Measurements from ENCODE around the gene P2RX5.

The P2RX5 gene

DNA sequence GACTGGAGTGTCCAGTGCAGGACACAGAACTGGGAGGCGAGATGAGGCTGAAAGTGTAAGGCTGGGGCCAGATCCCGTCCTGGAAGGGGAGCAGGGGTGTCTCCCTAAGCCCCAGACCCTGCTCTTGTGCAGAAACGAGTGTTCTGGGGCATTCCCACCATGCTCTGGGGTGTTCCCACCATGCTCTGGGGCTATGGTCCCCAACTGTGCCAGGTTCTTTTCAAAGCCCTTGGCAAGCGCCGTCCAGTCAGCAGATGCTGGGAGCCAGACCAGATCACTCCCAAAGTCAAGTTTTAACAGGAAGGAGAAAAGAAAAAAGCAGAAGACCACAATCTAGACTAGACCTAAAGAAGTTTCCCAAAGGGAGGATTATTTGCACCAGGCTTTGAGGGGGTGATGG lies 30.1 kb downstream of the P2RX5 start:
- Mint-ChIP-seq H3K4me1 (peaks cover 14% of the 10 kb centered on the region), H3K27me3 (no peaks in the 10 kb centered on the region), H3K9me3 (no peaks in the 10 kb centered on the region), H3K4me3 (peak overlapping the region; percentile 35), H3K27ac (no peak overlapping the region), H3K36me3 (peaks cover 2% of the 10 kb centered on the region)
- ATAC-seq (ENCODE audit: low read depth) (no peak), DNase-seq (ENCODE audit: low spot score in 2 of 2) (no peak)

DNA sequence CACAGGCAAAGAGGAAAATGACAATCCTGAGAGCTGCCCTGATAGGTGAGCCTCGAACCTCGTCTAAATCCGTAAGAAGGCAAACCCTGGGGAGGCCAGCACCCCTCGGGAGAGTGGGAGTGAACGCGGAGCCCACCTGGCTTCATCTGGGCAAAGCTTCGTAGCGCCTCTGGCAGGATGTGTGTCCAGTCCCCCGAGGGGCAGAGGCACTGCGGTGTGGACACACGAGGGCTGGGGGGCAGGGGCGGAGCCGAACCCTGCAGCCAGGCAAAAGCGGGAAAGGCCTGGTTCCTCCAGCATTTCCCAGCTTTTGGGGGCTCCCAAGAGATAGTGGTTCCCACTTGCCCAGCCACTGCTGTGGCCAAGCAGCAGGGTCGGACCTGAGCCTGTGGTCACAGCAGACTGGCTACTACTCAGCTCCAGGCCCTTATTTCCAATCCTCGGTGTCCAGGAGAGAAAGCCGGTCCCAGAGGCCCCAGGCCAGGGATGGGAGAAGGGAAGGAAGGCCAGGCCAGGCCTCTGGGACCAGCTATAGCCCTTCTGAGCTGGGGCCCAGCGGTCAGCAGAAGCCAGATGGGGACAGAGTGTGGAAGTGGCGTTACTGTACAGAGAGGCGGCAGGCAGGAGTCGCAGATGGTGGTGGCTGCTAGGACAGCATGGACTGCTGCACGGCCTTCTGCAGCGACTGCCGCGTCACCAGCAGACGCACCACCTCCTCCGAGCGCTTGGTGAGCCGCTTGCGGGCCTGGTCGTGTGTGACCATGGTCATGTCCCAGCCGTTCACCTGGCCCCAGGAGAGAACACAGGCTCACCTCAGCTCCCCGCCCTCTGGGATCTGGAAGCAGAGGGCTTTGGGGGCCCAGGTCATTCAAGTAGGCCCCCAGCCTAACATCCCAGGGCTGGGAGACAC lies 32.6 kb downstream of the P2RX5 start:
- Mint-ChIP-seq H3K4me1 (peaks cover 12% of the 10 kb centered on the region), H3K36me3 (peaks cover 2% of the 10 kb centered on the region), H3K27ac (no peak overlapping the region), H3K9me3 (no peaks in the 10 kb centered on the region), H3K27me3 (no peaks in the 10 kb centered on the region), H3K4me3 (no peak overlapping the region)
- no peak for ATAC-seq (ENCODE audit: low read depth)
- DNase-seq (ENCODE audit: low spot score in 2 of 2), result no peak

DNA sequence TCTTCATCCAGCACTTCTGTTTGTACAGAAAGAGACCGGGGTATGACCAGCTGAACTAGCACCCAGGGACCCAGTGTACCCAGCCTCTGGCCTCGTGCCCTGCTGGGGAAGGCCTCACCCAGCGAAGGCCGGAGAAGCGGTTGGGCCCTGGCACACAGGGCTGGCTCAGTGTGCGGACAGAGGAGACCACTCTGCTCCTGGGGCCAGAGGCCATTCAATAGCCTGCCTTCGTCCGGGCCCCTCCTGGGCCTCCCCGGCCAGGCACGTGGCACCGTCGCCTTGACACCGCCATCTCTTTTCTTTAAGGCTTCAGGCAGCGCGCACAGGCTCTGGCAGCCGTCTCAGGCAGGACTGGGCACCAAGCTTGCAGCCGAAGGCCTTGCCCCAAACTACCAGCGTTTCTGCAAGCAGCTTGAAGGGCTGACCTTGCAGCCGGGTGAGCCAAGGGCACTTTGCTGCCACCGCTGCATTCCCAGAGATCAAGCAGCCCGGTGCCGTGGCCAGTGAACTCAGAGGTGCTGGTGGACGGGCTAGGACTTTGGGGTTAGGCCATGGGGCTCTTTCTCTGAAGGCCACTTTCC lies 35.6 kb downstream of the P2RX5 start:
- no peak for DNase-seq (ENCODE audit: low spot score in 2 of 2)
- H3K27ac Mint-ChIP-seq, result no peak overlapping the region

DNA sequence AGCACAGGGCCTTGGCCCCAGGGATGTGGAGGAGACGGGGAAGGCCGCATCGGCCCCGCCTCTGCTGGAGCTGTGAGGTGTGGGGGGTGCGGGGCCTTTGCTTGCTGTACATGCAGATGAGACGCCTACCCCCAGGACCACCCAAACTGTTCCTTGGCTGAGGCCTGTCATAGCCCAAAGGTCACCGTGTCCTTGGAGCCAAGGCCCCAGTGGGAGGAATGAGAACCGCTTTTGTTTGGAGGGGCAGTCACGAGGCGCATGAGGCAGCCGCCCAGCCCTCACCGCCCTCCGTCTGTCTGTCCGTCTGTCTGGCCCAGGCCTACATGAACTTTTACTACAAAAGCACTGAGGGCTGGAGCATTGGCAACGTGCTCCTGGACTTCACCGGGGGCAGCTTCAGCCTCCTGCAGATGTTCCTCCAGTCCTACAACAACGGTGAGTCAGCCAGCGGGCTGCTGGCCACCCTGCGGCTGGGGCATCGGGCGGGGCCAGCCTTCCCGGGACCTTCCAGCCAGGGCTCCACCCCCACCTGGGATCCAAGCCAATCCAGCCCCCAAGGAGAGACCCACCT lies 36.3 kb downstream of the P2RX5 start:
- Mint-ChIP-seq H3K27me3 (no peaks in the 10 kb centered on the region), H3K27ac (no peak overlapping the region), H3K4me1 (peaks cover 9% of the 10 kb centered on the region), H3K9me3 (no peaks in the 10 kb centered on the region), H3K4me3 (no peak overlapping the region), H3K36me3 (peaks cover 8% of the 10 kb centered on the region)
- no peak for ATAC-seq (ENCODE audit: low read depth)
- no peak for DNase-seq (ENCODE audit: low spot score in 2 of 2)

More for the DNA sequence above, 35.6 kb downstream of the P2RX5 start:
- peaks cover 9% of the 10 kb centered on the region for H3K4me1 Mint-ChIP-seq
- H3K27me3 Mint-ChIP-seq, result no peaks in the 10 kb centered on the region
- no peaks in the 10 kb centered on the region for H3K9me3 Mint-ChIP-seq
- no peak overlapping the region for H3K4me3 Mint-ChIP-seq
- no peak for ATAC-seq (ENCODE audit: low read depth)
- peaks cover 10% of the 10 kb centered on the region for H3K36me3 Mint-ChIP-seq

DNA sequence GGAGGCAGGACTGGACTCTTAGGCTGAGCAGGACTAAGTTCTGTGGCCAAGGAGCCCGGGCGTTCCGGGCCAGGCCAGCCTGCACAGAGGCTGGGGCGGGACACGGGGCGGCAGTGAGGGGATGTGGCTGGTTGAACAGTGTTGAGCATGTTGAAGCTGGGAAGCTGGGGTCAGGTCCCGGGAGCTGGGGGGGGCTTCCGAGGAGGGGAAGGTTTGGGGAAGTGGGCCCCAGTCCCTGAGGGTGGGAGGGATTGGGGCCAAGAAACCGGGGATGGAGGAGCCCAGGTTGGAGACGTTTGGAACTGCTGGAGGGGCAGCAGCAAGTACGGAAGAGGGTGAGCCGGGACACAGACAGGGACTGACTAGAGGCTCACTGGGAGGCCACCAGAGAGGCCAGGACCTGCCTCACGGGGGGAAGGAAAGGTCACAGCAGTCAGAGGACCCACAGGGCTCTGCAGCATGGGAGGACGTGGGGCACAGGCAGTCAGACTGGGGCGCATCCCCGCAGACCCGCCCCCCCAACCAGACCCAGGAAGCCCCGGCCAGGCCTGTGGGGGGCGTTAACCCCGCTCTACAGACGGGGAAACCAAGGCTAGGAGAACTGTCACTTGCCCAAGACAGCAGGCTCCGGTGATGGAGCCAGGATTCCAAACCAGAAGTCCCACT lies 37.0 kb downstream of the P2RX5 start:
- H3K4me1 Mint-ChIP-seq, result peaks cover 9% of the 10 kb centered on the region
- H3K27me3 Mint-ChIP-seq, result no peaks in the 10 kb centered on the region
- peaks cover 8% of the 10 kb centered on the region for H3K36me3 Mint-ChIP-seq
- no peak for ATAC-seq (ENCODE audit: low read depth)
- no peaks in the 10 kb centered on the region for H3K9me3 Mint-ChIP-seq
- peak overlapping the region; percentile 31 for H3K27ac Mint-ChIP-seq
- DNase-seq (ENCODE audit: low spot score in 2 of 2), result no peak
- no peak overlapping the region for H3K4me3 Mint-ChIP-seq

- Mint-ChIP-seq H3K4me1 (peaks cover 9% of the 10 kb centered on the region), H3K27ac (peak overlapping the region; percentile 31), H3K36me3 (peaks cover 8% of the 10 kb centered on the region), H3K4me3 (no peak overlapping the region), H3K9me3 (no peaks in the 10 kb centered on the region), H3K27me3 (no peaks in the 10 kb centered on the region)
- DNase-seq (ENCODE audit: low spot score in 2 of 2), result no peak
- peak; percentile 52 for ATAC-seq (ENCODE audit: low read depth)
Observed at GRCh38 chr17:3657874-3658783, 37.8 kb downstream of the P2RX5 start.

DNA sequence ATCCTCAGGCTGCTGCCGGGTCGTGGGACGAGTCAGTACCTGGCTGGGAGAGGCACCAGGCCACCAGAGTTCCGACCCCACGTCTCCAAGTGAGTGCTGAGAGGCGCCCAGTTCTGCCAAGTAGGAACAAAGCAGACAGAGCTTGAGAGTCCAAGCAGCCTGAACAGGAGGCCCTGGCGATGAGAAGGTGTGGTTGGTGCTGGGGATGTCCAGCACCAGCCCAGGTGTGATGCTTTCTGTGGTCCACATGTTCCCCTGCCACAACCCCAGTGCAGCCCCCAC lies 38.4 kb downstream of the P2RX5 start:
- DNase-seq (ENCODE audit: low spot score in 2 of 2), result no peak
- no peaks in the 10 kb centered on the region for H3K27me3 Mint-ChIP-seq
- no peaks in the 10 kb centered on the region for H3K9me3 Mint-ChIP-seq
- H3K4me3 Mint-ChIP-seq, result no peak overlapping the region
- peaks cover 8% of the 10 kb centered on the region for H3K36me3 Mint-ChIP-seq
- ATAC-seq (ENCODE audit: low read depth), result no peak
- no peak overlapping the region for H3K27ac Mint-ChIP-seq
- peaks cover 9% of the 10 kb centered on the region for H3K4me1 Mint-ChIP-seq

DNA sequence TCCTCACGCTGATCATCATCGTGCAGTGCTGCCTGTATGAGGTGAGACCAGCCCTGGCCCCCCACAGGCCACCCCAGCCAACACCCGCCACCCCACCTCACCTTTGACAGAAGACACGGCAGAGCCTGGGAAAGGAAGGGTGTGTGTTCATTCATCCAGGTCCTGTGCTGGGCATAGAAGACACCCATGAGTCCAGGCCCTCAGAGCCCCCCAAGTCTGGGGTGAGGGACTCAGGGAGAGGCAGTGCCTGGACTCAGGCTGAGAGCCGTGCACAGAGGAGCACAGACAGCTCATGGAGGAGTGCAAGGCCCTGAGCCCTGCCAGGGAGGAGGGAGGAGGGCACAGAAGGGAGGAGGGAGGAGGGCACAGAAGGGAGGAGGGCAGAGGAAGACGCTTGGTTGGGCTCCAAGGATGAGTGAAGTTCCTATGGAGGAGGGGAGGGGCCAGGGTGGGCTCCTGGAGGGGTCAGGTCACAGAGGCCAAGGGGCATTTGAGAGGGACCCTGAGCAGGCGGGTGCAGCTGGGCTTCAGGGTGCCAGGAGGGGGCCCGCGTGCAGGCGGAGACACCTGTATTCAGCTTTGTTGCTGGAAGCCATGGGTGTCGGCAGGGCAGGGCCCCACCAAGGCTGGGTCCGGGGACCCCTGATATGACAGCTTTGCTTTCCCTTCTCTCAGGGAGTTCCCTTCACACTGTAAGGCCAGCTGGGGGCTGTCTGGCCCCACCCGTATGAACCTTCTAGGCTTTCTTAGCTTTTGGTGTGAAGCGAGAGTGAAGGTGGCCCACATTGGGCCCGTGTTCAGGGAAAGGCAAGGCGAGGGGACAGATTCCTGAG lies 39.0 kb downstream of the P2RX5 start:
- Mint-ChIP-seq H3K36me3 (peaks cover 8% of the 10 kb centered on the region), H3K27ac (peak overlapping the region; percentile 35), H3K4me1 (peaks cover 9% of the 10 kb centered on the region), H3K27me3 (no peaks in the 10 kb centered on the region), H3K4me3 (no peak overlapping the region), H3K9me3 (no peaks in the 10 kb centered on the region)
- DNase-seq (ENCODE audit: low spot score in 2 of 2) (no peak), ATAC-seq (ENCODE audit: low read depth) (no peak)

DNA sequence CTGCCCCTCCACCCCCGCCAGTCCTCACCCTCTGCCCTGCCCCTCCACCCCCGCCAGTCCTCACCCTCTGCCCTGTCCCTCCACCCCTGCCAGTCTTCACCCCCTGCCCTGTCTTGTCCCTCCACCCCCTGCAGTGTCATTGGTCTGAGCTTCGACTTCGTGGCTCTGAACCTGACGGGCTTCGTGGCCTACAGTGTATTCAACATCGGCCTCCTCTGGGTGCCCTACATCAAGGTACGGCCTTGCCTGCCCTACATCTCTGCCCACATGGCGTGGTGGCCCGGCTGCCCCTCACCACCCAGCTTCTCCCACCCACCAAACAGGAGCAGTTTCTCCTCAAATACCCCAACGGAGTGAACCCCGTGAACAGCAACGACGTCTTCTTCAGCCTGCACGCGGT lies 39.6 kb downstream of the P2RX5 start:
- Mint-ChIP-seq H3K4me1 (peaks cover 9% of the 10 kb centered on the region), H3K27me3 (no peaks in the 10 kb centered on the region), H3K27ac (peak overlapping the region; percentile 35), H3K4me3 (no peak overlapping the region), H3K9me3 (no peaks in the 10 kb centered on the region), H3K36me3 (peaks cover 8% of the 10 kb centered on the region)
- DNase-seq (ENCODE audit: low spot score in 2 of 2) (no peak), ATAC-seq (ENCODE audit: low read depth) (no peak)

- Mint-ChIP-seq H3K27ac (no peak overlapping the region), H3K27me3 (no peaks in the 10 kb centered on the region), H3K4me3 (no peak overlapping the region), H3K4me1 (peaks cover 9% of the 10 kb centered on the region), H3K36me3 (peaks cover 8% of the 10 kb centered on the region), H3K9me3 (no peaks in the 10 kb centered on the region)
- no peak for DNase-seq (ENCODE audit: low spot score in 2 of 2)
- ATAC-seq (ENCODE audit: low read depth), result no peak
Observed at GRCh38 chr17:3655766-3656165, 40.2 kb downstream of the P2RX5 start.

- peak; percentile 36 for ATAC-seq (ENCODE audit: low read depth)
- H3K27me3 Mint-ChIP-seq, result no peaks in the 10 kb centered on the region
Observed at GRCh38 chr17:3647769-3648555, 48.0 kb downstream of the P2RX5 start.

DNA sequence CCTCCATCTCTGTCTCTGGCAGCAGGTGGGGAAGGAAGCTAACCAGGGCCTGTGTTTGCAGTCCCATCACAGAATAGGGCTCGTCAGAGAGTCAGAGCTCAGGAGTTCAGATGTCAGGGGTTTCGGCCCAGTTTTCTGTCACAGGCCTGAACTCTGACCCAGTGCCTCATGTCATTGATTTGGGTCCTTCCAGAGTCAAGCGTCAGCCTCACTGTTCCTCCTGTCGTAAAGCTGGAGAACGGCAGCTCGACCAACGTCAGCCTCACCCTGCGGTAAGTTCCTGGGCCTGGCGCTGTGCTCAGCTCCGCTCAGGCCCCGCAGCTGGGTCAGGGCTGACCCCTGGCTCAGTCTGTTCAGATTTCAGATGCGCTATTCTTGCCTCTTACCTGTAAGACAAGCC lies 48.7 kb downstream of the P2RX5 start:
- Mint-ChIP-seq H3K27ac (no peak overlapping the region), H3K4me1 (peaks cover 17% of the 10 kb centered on the region), H3K27me3 (no peaks in the 10 kb centered on the region), H3K36me3 (peaks cover 6% of the 10 kb centered on the region), H3K4me3 (no peak overlapping the region), H3K9me3 (no peaks in the 10 kb centered on the region)
- ATAC-seq (ENCODE audit: low read depth), result no peak
- no peak for DNase-seq (ENCODE audit: low spot score in 2 of 2)

More at GRCh38 chr17:3647769-3648555, 48.0 kb downstream of the P2RX5 start:
- Mint-ChIP-seq H3K4me3 (peak overlapping the region; percentile 12), H3K36me3 (peaks cover 6% of the 10 kb centered on the region), H3K9me3 (no peaks in the 10 kb centered on the region), H3K27ac (no peak overlapping the region), H3K4me1 (peaks cover 17% of the 10 kb centered on the region)
- DNase-seq (ENCODE audit: low spot score in 2 of 2), result no peak
